ENCODE data around the gene PPARG. TPM values are rescaled to one million over a fixed set of nuclear protein-coding genes. Genes with fewer than 3 reads are reported as not detected.

PPARG gene
- total RNA-seq, 4 donors from 2014 or later, result 26.4 to 46.4 (median 37.4) TPM

DNA sequence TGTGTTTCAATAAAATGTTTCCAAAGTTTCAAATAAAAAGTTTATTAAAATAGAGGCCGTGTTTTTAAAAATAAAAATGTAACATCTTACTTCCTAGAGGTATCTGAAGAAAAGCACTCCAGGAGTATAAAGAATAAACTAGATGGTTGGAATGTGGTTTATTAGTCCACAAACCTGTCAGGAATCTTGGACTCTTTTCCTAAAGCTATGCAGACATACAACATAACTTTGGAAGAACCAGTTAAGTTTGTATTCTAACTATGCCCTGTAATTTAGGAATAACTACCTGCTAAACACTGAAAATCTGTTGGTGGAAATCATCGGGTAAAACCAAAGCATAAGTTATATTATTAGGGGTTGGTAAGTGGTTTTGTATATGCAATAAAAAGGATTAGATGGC, 51.6 kb downstream of the PPARG start:
- no peak for TF ChIP-seq POLR2A (IDR thresholded peaks at IDR 0.05)
- TF ChIP-seq, protein P1, sequence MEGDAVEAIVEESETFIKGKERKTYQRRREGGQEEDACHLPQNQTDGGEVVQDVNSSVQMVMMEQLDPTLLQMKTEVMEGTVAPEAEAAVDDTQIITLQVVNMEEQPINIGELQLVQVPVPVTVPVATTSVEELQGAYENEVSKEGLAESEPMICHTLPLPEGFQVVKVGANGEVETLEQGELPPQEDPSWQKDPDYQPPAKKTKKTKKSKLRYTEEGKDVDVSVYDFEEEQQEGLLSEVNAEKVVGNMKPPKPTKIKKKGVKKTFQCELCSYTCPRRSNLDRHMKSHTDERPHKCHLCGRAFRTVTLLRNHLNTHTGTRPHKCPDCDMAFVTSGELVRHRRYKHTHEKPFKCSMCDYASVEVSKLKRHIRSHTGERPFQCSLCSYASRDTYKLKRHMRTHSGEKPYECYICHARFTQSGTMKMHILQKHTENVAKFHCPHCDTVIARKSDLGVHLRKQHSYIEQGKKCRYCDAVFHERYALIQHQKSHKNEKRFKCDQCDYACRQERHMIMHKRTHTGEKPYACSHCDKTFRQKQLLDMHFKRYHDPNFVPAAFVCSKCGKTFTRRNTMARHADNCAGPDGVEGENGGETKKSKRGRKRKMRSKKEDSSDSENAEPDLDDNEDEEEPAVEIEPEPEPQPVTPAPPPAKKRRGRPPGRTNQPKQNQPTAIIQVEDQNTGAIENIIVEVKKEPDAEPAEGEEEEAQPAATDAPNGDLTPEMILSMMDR (IDR thresholded peaks at IDR 0.05), result no peak
- H3K27ac ChIP-seq, result no peak overlapping the region

DNA sequence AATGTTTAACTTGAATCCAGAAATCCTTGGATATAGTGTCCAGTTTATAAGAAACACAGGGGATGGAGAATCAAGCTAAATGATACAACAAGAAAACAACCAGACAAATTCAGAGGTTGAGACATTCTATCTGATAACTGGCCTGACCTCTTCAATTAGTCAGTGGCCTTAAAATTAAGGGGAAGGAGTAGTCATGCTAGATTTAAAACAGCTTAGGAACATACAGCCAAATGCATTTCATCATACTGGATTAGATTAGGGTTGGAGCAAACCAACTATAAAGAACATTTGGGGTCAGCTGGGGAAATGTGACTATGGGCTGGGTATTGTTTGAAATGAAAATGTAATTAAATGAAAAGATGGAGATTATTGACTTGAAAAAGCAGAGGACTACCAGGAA, 53.3 kb downstream of the PPARG start:
- TF ChIP-seq, protein P1 (IDR thresholded peaks at IDR 0.05), result no peak
- TF ChIP-seq POLR2A (IDR thresholded peaks at IDR 0.05), result no peak
- Histone ChIP-seq H3K27ac (no peak overlapping the region), H3K9me3 (no peaks in the 10 kb centered on the region), H3K27me3 (no peaks in the 10 kb centered on the region), H3K4me3 (no peak overlapping the region), H3K36me3 (no peaks in the 10 kb centered on the region), H3K4me1 (no peaks in the 10 kb centered on the region)
- DNase-seq, result no peak

More for the DNA sequence above, 51.6 kb downstream of the PPARG start:
- no peaks in the 10 kb centered on the region for H3K9me3 ChIP-seq
- H3K36me3 ChIP-seq, result no peaks in the 10 kb centered on the region
- H3K4me1 ChIP-seq, result no peaks in the 10 kb centered on the region
- DNase-seq, result no peak
- H3K27me3 ChIP-seq, result no peaks in the 10 kb centered on the region
- no peak overlapping the region for H3K4me3 ChIP-seq

DNA sequence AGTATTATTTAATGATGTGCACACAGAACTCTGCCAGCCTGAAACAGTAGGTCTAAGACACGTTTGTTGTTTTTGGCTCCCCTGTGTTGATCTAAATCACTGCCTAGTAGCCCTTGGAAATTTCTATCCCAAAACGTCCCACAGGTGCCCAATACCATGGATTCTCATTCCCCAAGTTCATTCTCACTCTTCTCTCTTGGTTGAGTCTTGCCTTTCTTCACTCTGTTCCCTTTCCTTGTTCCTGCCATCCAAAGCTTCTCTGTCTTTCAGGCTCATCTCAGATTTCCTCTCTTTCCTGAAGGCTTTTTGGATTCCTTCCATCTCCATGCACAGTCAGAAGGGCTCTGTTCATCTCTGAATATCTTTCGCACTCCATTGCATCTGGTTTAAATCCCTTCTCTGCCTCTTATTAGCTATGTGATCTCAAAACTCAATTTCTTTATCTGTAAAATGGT, 54.2 kb downstream of the PPARG start:
- H3K27ac ChIP-seq, result no peak overlapping the region
- no peak for TF ChIP-seq POLR2A (IDR thresholded peaks at IDR 0.05)
- H3K27me3 ChIP-seq, result no peaks in the 10 kb centered on the region
- no peaks in the 10 kb centered on the region for H3K4me1 ChIP-seq
- no peaks in the 10 kb centered on the region for H3K36me3 ChIP-seq
- no peak for DNase-seq
- no peaks in the 10 kb centered on the region for H3K9me3 ChIP-seq
- H3K4me3 ChIP-seq, result no peak overlapping the region

DNA sequence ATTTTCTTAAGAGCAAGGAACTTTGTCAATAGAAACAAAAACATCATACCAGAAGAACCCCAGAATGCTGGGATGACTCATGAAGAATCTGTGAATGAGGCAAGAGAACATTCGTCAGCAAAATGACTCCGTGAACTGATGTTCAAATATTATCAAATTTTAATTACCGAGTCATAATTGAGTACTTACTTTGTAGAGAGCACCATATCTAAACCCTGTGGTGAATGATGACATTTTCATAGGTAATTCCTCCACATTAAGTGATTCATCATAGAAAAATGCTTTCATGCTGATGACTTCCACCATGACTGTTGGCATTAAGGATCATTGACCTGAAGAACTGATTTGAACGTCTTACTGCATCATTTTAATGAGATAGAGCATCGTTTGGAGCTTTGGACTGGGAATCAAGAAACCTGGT, 56.3 kb downstream of the PPARG start:
- H3K4me1 ChIP-seq, result no peaks in the 10 kb centered on the region
- no peak overlapping the region for H3K4me3 ChIP-seq
- no peak overlapping the region for H3K27ac ChIP-seq
- H3K36me3 ChIP-seq, result no peaks in the 10 kb centered on the region
- DNase-seq, result no peak
- no peaks in the 10 kb centered on the region for H3K9me3 ChIP-seq
- no peaks in the 10 kb centered on the region for H3K27me3 ChIP-seq
- TF ChIP-seq, protein P1 (IDR thresholded peaks at IDR 0.05), result no peak
- TF ChIP-seq POLR2A (IDR thresholded peaks at IDR 0.05), result no peak

DNA sequence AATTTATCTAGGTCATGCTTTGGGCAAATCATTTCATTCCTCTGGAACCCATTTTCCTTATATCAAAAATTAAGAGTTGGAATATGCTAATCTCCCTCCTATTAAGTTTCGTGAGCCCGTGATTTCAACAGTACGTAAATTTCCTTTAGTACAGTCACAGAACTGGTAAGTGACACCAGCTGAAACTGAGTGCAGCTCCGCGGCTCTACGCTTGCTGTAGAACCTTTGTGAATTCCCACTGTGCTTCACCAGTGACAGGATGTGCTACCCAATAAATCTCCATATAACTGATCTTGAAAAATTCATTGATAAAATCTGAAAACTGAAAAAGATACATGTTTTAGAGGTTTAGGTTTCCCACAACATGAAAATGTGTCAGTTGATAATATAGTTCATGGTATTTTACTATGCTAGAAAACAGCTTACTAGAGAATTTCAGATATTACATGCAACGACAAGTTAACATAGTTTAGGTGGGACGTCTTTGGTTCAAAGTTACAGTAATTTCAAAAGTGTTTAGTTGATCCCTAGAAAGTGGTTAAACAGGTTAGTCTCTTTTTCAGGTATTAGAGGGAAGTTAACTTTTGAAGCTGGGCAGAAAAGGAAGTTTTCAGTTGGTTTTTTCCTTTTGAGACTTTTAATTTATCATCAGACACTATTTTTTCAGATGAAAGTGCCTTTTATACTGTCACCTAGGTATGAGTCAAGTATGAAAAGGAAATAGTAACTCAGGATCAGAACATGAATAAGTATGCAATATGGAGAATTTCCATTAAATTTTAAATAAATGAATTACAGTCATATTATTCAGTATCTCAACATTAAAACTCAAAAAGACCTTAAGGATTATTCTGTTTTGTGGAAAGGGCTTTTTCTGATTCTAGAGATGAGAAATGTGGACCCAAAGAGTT, 57.0 kb downstream of the PPARG start:
- H3K36me3 ChIP-seq, result no peaks in the 10 kb centered on the region
- no peaks in the 10 kb centered on the region for H3K4me1 ChIP-seq
- DNase-seq, result no peak
- no peaks in the 10 kb centered on the region for H3K9me3 ChIP-seq
- no peaks in the 10 kb centered on the region for H3K27me3 ChIP-seq
- H3K27ac ChIP-seq, result no peak overlapping the region
- H3K4me3 ChIP-seq, result no peak overlapping the region
- TF ChIP-seq POLR2A (IDR thresholded peaks at IDR 0.05), result no peak
- TF ChIP-seq, protein P1 (IDR thresholded peaks at IDR 0.05), result no peak

DNA sequence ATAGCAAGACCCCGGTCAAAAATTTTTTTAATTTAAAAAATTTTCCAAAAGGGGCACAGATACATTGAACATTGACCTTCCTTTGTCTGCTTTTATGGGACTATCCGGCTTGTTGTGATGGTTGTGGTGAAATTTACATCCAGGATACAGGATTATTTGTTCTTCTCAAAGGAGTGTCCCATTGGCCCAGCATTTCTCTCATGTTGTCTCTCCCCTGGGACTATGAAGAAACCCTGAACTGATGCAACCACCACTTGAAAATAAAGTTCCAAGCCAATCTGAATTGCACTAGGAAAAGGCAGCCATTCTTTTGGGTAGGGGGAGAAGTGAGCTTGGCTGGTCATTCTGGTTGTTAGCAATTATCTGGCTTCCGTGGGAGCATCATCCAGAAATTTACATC, 58.4 kb downstream of the PPARG start:
- Histone ChIP-seq H3K4me1 (no peaks in the 10 kb centered on the region), H3K27ac (no peak overlapping the region), H3K27me3 (no peaks in the 10 kb centered on the region), H3K9me3 (no peaks in the 10 kb centered on the region), H3K4me3 (no peak overlapping the region), H3K36me3 (no peaks in the 10 kb centered on the region)
- no peak for DNase-seq
- TF ChIP-seq, protein P1 (IDR thresholded peaks at IDR 0.05), result no peak
- no peak for TF ChIP-seq POLR2A (IDR thresholded peaks at IDR 0.05)

Data from Peyer's patch (tissue), 4 donors.